B cell (primary cell): Measurements from ENCODE around the gene AOC2.

Source experiments
- EZH2 ChIP-seq: IDR thresholded peaks from 2 replicates; pipeline ENCODE4 v1.6.1; 2012; ENCODE audit warnings: borderline replicate concordance, low read depth, mild to moderate bottlenecking, moderate library complexity, low read length; ENCODE audit not compliant: insufficient read depth, poor library complexity, severe bottlenecking
- TF ChIP-seq, protein P1 (sequence below): fragments of 200-600 bp; IDR thresholded peaks from one replicate; pipeline ENCODE4 v1.8.0; 2022; ENCODE audit warnings: antibody characterized with exemption, mild to moderate bottlenecking

DNA sequence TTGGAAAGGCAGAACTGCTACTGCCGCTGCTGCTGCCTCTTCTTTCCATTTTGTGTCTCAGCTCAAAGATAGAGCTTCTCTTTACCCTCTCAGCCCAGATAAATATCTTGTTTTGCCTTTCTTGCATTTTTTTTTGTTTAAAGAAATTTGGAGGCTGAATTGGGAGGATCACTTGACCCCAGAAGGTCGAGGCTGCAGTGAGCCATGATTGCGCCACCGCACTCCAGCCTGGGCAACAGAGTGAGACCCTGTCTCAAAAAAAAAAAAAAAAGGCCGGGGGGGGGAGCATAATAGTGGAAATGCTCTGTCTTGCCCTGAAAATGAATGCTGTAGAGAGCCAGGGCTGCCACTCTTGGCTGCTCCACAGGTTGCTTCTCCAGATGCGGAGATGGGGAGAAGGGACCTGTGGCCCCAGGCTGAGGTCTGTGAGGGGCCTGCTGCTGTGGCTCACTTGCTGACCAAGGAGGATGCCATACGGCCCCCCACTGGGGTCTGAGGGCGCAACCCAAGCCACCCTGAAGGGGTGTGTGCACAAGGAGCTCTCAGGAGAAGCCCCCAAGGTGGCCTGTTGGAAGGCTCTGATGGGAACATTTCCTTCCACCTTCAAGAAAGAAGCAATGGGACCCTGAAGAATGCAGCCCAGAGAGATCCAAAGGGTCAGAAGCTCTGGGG, 34.7 kb downstream of the AOC2 start:
- TF ChIP-seq, protein P1, sequence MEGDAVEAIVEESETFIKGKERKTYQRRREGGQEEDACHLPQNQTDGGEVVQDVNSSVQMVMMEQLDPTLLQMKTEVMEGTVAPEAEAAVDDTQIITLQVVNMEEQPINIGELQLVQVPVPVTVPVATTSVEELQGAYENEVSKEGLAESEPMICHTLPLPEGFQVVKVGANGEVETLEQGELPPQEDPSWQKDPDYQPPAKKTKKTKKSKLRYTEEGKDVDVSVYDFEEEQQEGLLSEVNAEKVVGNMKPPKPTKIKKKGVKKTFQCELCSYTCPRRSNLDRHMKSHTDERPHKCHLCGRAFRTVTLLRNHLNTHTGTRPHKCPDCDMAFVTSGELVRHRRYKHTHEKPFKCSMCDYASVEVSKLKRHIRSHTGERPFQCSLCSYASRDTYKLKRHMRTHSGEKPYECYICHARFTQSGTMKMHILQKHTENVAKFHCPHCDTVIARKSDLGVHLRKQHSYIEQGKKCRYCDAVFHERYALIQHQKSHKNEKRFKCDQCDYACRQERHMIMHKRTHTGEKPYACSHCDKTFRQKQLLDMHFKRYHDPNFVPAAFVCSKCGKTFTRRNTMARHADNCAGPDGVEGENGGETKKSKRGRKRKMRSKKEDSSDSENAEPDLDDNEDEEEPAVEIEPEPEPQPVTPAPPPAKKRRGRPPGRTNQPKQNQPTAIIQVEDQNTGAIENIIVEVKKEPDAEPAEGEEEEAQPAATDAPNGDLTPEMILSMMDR: no peak
- TF ChIP-seq EZH2: no peak
